Gastrocnemius medialis (tissue), 4 donors: Measurements from ENCODE around the gene RNF214.

Experiments
- CTCF ChIP-seq, 5 experiments: fragments of 450-650 bp in 3 of 5; fragments of 200-600 bp in 2 of 5; sonication (generic) in 2 of 5; IDR thresholded peaks in 4 of 5; conservative IDR thresholded peaks in 1 of 5; 1 replicate in 4 of 5; 2 replicates in 1 of 5; pipeline ENCODE4 v1.5.1; 2016 to 2019; ENCODE audit warnings: antibody characterized with exemption in 5 of 5, mild to moderate bottlenecking in 3 of 5, moderate library complexity in 3 of 5
- POLR2A ChIP-seq, 2 donors: fragments of 450-650 bp; IDR thresholded peaks; one replicate each; pipeline ENCODE4 v1.6.1; 2017; ENCODE audit warnings: antibody characterized with exemption in 2 of 2, mild to moderate bottlenecking in 2 of 2, moderate library complexity in 2 of 2

GRCh38 chr11:117218133-117218915, 14.1 kb upstream of the RNF214 start:
- TF ChIP-seq CTCF (IDR thresholded peaks at IDR 0.05 in 4 of 5, conservative IDR thresholded peaks at IDR 0.05 in 1 of 5) (no peak), POLR2A (IDR thresholded peaks at IDR 0.05) (no peak)
